Liver (tissue), 9 donors: ENCODE results near the gene NLRC5. TPM values are rescaled to one million over a fixed set of nuclear protein-coding genes. Genes with fewer than 3 reads are reported as not detected.

Experiments
- DNase-seq: peaks from one replicate; pipeline ENCODE4 v3.0.0-alpha.2; 2017; ENCODE audit warnings: low spot score
- H3K27ac ChIP-seq, 2 donors: one replicate each; pipeline ENCODE4 v1.7.0; 2013; ENCODE audit warnings: inconsistent platforms in 2 of 2, low read length in 2 of 2, control low read depth in 1 of 2, low read depth in 1 of 2, mild to moderate bottlenecking in 1 of 2
- H3K27me3 ChIP-seq, 4 donors: one replicate each; pipeline versions ENCODE4 v1.6.1 to v1.7.0; 2013; ENCODE audit warnings: low read length in 3 of 4, inconsistent platforms in 1 of 4, mild to moderate bottlenecking in 1 of 4, moderate library complexity in 1 of 4; ENCODE audit not compliant: control insufficient read depth in 4 of 4, insufficient read depth in 4 of 4
- H3K36me3 ChIP-seq, 4 donors: one replicate each; pipeline versions ENCODE4 v1.6.1 to v1.7.0; 2013; ENCODE audit warnings: low read length in 3 of 4, mild to moderate bottlenecking in 3 of 4, low read depth in 1 of 4, moderate library complexity in 1 of 4; ENCODE audit not compliant: control insufficient read depth in 4 of 4, insufficient read depth in 3 of 4
- H3K4me1 ChIP-seq, 4 donors: one replicate each; pipeline versions ENCODE4 v1.6.1 to v1.7.0; 2013; ENCODE audit warnings: low read length in 3 of 4, mild to moderate bottlenecking in 3 of 4, moderate library complexity in 1 of 4; ENCODE audit not compliant: control insufficient read depth in 4 of 4, insufficient read depth in 4 of 4
- H3K4me3 ChIP-seq, 3 donors: one replicate each; pipeline versions ENCODE4 v1.6.1 to v1.7.0; 2013; ENCODE audit warnings: low read length in 3 of 3, control low read depth in 1 of 3, low read depth in 1 of 3, mild to moderate bottlenecking in 1 of 3
- H3K9ac ChIP-seq, 2 donors: one replicate each; pipeline ENCODE4 v1.7.0; 2013; ENCODE audit warnings: low read length in 2 of 2, mild to moderate bottlenecking in 2 of 2, moderate library complexity in 2 of 2, control low read depth in 1 of 2, low read depth in 1 of 2
- H3K9me3 ChIP-seq, 4 donors: one replicate each; pipeline versions ENCODE4 v1.6.1 to v1.7.0; 2013; ENCODE audit warnings: low read length in 3 of 4; ENCODE audit not compliant: control insufficient read depth in 4 of 4
- EGR1 ChIP-seq, 2 donors: IDR thresholded peaks; 2 replicates each; pipeline ENCODE4 v1.6.1; 2016 to 2018; ENCODE audit warnings: antibody characterized with exemption in 2 of 2, low read depth in 2 of 2
- FOXA1 ChIP-seq: IDR thresholded peaks from 2 replicates; pipeline ENCODE4 v1.6.1; 2016; ENCODE audit warnings: antibody characterized with exemption
- FOXA2 ChIP-seq: IDR thresholded peaks from 2 replicates; pipeline ENCODE4 v1.6.1; 2016; ENCODE audit warnings: antibody characterized with exemption
- GABPA ChIP-seq, 2 donors: IDR thresholded peaks in 1 of 2; conservative IDR thresholded peaks in 1 of 2; 2 replicates each; pipeline ENCODE4 v1.6.1; 2016; ENCODE audit warnings: antibody characterized with exemption in 2 of 2, mild to moderate bottlenecking in 1 of 2, moderate library complexity in 1 of 2
- HNF4A ChIP-seq, 2 donors: conservative IDR thresholded peaks; 2 replicates each; pipeline ENCODE4 v1.6.1; 2016; ENCODE audit warnings: antibody characterized with exemption in 2 of 2, mild to moderate bottlenecking in 2 of 2
- HNF4G ChIP-seq: IDR thresholded peaks from 2 replicates; pipeline ENCODE4 v1.6.1; 2016; ENCODE audit warnings: antibody characterized with exemption
- JUND ChIP-seq, 2 donors: IDR thresholded peaks; 2 replicates each; pipeline ENCODE4 v1.6.1; 2016; ENCODE audit warnings: antibody characterized with exemption in 2 of 2
- NR2F2 ChIP-seq: IDR thresholded peaks from 2 replicates; pipeline ENCODE4 v1.6.1; 2016; ENCODE audit warnings: antibody characterized with exemption
- RAD21 ChIP-seq, 2 donors: IDR thresholded peaks; 2 replicates each; pipeline ENCODE4 v1.6.1; 2016; ENCODE audit warnings: antibody characterized with exemption in 2 of 2, mild to moderate bottlenecking in 2 of 2
- RXRA ChIP-seq, 2 donors: IDR thresholded peaks; 2 replicates each; pipeline ENCODE4 v1.6.1; 2017 to 2018; ENCODE audit warnings: antibody characterized with exemption in 2 of 2, mild to moderate bottlenecking in 1 of 2
- SP1 ChIP-seq: IDR thresholded peaks from 2 replicates; pipeline ENCODE4 v1.6.1; 2018; ENCODE audit warnings: antibody characterized with exemption, mild to moderate bottlenecking
- TAF1 ChIP-seq: conservative IDR thresholded peaks from 2 replicates; pipeline ENCODE4 v1.6.1; 2016; ENCODE audit warnings: antibody characterized with exemption, mild to moderate bottlenecking
- YY1 ChIP-seq: IDR thresholded peaks from 2 replicates; pipeline ENCODE4 v1.6.1; 2016; ENCODE audit warnings: antibody characterized with exemption, mild to moderate bottlenecking
- WGBS: extraction: QIAGEN DNeasy Blood & Tissue Kit; methylation state at CpG from one replicate; pipeline ENCODE4 v1.1.7; 2013; 5-methylcytosine and 5-hydroxymethylcytosine counted together
- polyA plus RNA-seq, 2 donors: library from polyadenylated mRNA; stranded (reverse) in 1 of 2; unstranded in 1 of 2; fragments of 200-250 nt in 1 of 2; fragments of >200 nt in 1 of 2; fragmentation: Nextera tagmentation in 1 of 2; extraction: Ambion mirVana in 1 of 2; gene quantifications; one replicate each; pipeline versions ENCODE4 v1.2.1 to v1.2.3, GENCODE V29; 2013 to 2015
- total RNA-seq, 2 donors: library from RNA; depleted of rRNA; stranded (reverse); fragments of >200 nt; gene quantifications; one replicate each; pipeline ENCODE4 v1.2.3, GENCODE V29; 2014
- TF ChIP-seq, protein P1 (sequence below): IDR thresholded peaks from 2 replicates; pipeline ENCODE4 v1.6.1; 2016; ENCODE audit warnings: antibody characterized with exemption, mild to moderate bottlenecking
- TF ChIP-seq, protein P2 (sequence below): IDR thresholded peaks from 2 replicates; pipeline ENCODE4 v1.6.1; 2016; ENCODE audit warnings: antibody characterized with exemption
- TF ChIP-seq, protein P3 (sequence below): IDR thresholded peaks from 2 replicates; pipeline ENCODE4 v1.6.1; 2016; ENCODE audit warnings: antibody characterized with exemption
- TF ChIP-seq, protein P4 (sequence below): fragments of 150-350 bp; IDR thresholded peaks from 2 replicates; pipeline ENCODE4 v1.5.1; 2017; ENCODE audit warnings: improper control_type of control experiment, low read depth, low read length; ENCODE audit not compliant: missing input control
- donor health status: healthy.
- donor health status: healthy.
- donor health status: healthy.
- donor health status: healthy.
- donor health status: healthy.

The NLRC5 gene
- total and polyA plus RNA-seq, 4 donors, result 4.7 to 23.3 (median 8.8) TPM

DNA sequence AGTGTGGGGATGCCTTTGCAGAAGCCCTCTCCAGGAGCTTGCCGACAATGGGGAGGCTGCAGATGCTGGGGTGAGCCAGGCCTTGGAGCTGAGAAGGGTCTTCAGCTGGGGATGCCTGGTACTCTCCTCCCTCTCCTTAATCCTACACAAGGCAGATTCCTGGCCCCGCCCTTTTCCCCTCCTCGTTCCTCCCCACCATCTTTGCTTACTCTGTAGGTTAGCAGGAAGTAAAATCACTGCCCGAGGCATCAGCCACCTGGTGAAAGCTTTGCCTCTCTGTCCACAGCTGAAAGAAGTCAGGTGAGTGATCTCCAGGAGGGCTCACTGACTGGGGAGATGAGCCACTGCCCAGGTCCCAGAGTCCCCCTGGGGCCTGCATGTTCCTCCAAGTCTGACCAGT is 38.7 kb downstream of the NLRC5 start:
- Histone ChIP-seq H3K9ac (no peak overlapping the region), H3K27ac (no peak overlapping the region), H3K4me1 (no peaks in the 10 kb centered on the region), H3K36me3 (peaks cover 0 to 3% (median 2%) of the 10 kb centered on the region in 4 donors), H3K4me3 (no peak overlapping the region), H3K27me3 (no peaks in the 10 kb centered on the region), H3K9me3 (no peaks in the 10 kb centered on the region)
- 82% methylated on average over 4 of the region's 4 CpGs for WGBS
- no peak for DNase-seq
- TF ChIP-seq, protein P1, sequence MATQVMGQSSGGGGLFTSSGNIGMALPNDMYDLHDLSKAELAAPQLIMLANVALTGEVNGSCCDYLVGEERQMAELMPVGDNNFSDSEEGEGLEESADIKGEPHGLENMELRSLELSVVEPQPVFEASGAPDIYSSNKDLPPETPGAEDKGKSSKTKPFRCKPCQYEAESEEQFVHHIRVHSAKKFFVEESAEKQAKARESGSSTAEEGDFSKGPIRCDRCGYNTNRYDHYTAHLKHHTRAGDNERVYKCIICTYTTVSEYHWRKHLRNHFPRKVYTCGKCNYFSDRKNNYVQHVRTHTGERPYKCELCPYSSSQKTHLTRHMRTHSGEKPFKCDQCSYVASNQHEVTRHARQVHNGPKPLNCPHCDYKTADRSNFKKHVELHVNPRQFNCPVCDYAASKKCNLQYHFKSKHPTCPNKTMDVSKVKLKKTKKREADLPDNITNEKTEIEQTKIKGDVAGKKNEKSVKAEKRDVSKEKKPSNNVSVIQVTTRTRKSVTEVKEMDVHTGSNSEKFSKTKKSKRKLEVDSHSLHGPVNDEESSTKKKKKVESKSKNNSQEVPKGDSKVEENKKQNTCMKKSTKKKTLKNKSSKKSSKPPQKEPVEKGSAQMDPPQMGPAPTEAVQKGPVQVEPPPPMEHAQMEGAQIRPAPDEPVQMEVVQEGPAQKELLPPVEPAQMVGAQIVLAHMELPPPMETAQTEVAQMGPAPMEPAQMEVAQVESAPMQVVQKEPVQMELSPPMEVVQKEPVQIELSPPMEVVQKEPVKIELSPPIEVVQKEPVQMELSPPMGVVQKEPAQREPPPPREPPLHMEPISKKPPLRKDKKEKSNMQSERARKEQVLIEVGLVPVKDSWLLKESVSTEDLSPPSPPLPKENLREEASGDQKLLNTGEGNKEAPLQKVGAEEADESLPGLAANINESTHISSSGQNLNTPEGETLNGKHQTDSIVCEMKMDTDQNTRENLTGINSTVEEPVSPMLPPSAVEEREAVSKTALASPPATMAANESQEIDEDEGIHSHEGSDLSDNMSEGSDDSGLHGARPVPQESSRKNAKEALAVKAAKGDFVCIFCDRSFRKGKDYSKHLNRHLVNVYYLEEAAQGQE, result no peak
- TF ChIP-seq JUND (IDR thresholded peaks at IDR 0.05) (no peak), HNF4A (conservative IDR thresholded peaks at IDR 0.05) (no peak), RXRA (IDR thresholded peaks at IDR 0.05) (no peak), TAF1 (no peak), NR2F2 (no peak), EGR1 (IDR thresholded peaks at IDR 0.05; ENCODE audit: low read depth in 2 of 2) (no peak), SP1 (no peak), GABPA (IDR thresholded peaks at IDR 0.05 in 1 of 2, conservative IDR thresholded peaks at IDR 0.05 in 1 of 2) (no peak), YY1 (no peak), FOXA2 (no peak), RAD21 (IDR thresholded peaks at IDR 0.05) (no peak), FOXA1 (no peak), HNF4G (no peak)
- TF ChIP-seq, protein P2, sequence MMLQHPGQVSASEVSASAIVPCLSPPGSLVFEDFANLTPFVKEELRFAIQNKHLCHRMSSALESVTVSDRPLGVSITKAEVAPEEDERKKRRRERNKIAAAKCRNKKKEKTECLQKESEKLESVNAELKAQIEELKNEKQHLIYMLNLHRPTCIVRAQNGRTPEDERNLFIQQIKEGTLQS, result no peak
- TF ChIP-seq, protein P3, sequence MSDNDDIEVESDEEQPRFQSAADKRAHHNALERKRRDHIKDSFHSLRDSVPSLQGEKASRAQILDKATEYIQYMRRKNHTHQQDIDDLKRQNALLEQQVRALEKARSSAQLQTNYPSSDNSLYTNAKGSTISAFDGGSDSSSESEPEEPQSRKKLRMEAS, result no peak
- TF ChIP-seq, protein P4, sequence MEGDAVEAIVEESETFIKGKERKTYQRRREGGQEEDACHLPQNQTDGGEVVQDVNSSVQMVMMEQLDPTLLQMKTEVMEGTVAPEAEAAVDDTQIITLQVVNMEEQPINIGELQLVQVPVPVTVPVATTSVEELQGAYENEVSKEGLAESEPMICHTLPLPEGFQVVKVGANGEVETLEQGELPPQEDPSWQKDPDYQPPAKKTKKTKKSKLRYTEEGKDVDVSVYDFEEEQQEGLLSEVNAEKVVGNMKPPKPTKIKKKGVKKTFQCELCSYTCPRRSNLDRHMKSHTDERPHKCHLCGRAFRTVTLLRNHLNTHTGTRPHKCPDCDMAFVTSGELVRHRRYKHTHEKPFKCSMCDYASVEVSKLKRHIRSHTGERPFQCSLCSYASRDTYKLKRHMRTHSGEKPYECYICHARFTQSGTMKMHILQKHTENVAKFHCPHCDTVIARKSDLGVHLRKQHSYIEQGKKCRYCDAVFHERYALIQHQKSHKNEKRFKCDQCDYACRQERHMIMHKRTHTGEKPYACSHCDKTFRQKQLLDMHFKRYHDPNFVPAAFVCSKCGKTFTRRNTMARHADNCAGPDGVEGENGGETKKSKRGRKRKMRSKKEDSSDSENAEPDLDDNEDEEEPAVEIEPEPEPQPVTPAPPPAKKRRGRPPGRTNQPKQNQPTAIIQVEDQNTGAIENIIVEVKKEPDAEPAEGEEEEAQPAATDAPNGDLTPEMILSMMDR, result no peak

DNA sequence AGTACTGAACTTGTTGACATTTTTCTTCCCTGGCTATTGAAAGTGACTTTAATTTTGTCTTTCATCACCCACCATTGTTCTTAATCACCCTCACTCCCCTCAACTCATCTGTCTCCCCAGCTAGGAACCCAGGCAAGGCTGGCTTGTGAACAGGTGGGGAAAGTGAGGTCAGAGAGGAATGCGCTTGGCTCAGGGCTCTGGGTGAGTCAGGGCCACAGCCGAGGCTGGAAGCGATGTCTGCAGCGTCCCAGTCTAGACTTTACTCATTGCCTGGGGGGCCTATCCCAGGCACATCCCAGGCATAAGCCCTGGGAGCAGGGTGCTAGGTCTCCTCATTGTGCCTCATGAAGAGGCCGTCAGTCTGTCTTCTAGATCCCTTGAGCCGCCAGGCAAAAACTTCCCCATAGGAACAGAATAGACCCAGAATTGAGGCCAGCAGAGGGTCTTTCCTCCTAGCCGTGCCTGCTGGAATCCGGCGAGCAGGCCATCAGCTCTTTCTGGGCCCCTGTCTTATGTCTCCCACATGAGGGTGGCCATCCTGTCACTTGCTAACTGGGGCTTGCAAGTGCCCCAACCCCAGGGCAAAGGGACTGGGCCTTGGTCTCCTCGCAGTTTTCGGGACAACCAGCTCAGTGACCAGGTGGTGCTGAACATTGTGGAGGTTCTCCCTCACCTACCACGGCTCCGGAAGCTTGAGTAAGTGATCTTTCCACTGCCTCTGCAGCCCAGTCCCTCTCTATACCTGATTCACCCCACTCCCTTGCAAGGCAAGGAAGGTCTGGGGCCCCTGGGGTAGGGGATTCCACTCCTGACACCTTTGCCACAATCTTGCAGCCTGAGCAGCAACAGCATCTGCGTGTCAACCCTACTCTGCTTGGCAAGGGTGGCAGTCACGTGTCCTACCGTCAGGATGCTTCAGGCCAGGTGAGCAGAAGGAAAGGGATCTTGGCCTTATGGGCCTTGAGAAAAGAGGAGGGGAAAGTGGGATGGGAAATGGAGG is 40.1 kb downstream of the NLRC5 start:
- H3K9me3 ChIP-seq, result no peaks in the 10 kb centered on the region
- H3K4me3 ChIP-seq, result no peak overlapping the region
- H3K4me1 ChIP-seq, result no peaks in the 10 kb centered on the region
- H3K27me3 ChIP-seq, result no peaks in the 10 kb centered on the region
- WGBS, result 94% methylated on average over 16 of the region's 16 CpGs
- no peak overlapping the region for H3K27ac ChIP-seq
- TF ChIP-seq, protein P1, result no peak
- TF ChIP-seq FOXA2, result no peak
- TF ChIP-seq, protein P3, result no peak
- no peak for TF ChIP-seq HNF4A (conservative IDR thresholded peaks at IDR 0.05)
- TF ChIP-seq JUND (IDR thresholded peaks at IDR 0.05), result no peak
- no peak for TF ChIP-seq TAF1
- TF ChIP-seq, protein P4, result no peak
- no peak for TF ChIP-seq RXRA (IDR thresholded peaks at IDR 0.05)
- no peak for TF ChIP-seq SP1
- TF ChIP-seq, protein P2, result no peak
- TF ChIP-seq NR2F2, result no peak
- H3K9ac ChIP-seq, result no peak overlapping the region
- peaks cover 0 to 6% (median 3%) of the 10 kb centered on the region in 4 donors for H3K36me3 ChIP-seq
- DNase-seq, result no peak
